ENCODE measurements around the gene PCLO. TPM values are rescaled to one million over a fixed set of nuclear protein-coding genes. Genes with fewer than 3 reads are reported as not detected.

The PCLO gene
- total and polyA plus RNA-seq, 2 of the 8 experiments (the other 6 are each of a cell fraction or from before 2014, with no cell fraction given), result 1.5 to 3.2 TPM

- no peak overlapping the region for H2BK20ac ChIP-seq (ENCODE audit: low read length)
- H4K20me1 ChIP-seq (replicated peaks in 1 of 2; ENCODE audit: control insufficient read depth in 1 of 2, insufficient read depth in 2 of 2, low read length in 2 of 2), result no peaks in the 10 kb centered on the region
- no peaks in the 10 kb centered on the region for H3K23me2 ChIP-seq (ENCODE audit: low read depth, low read length)
- H3K27ac ChIP-seq (ENCODE audit: low read depth, low read length), result no peak overlapping the region
- no peak overlapping the region for H4K91ac ChIP-seq (replicated peaks; ENCODE audit: insufficient read length, low read length)
- FAIRE-seq (no peak), DNase-seq (ENCODE audit: low read depth in 1 of 2, low spot score in 2 of 2) (no peak)
- WGBS, 2 experiments (ENCODE audit: extremely low coverage in 1 of 2, insufficient coverage in 1 of 2, insufficient read length in 1 of 2, insufficient replicate concordance in 2 of 2, low coverage in 1 of 2, low lambda C conversion rate in 2 of 2, missing lambda C conversion rate in 1 of 2), result 91% methylated on average over 4 of the region's 4 CpGs; no CpG with 5 or more reads in 1 of the 2 experiments
- H3K4ac ChIP-seq (replicated peaks; ENCODE audit: insufficient read length, low read depth, low read length), result no peak overlapping the region
- no peaks in the 10 kb centered on the region for H3K4me1 ChIP-seq (replicated peaks in 1 of 4; ENCODE audit: control insufficient read depth in 3 of 4, insufficient read depth in 4 of 4, low read length in 3 of 4)
- no peak overlapping the region for H3K18ac ChIP-seq (ENCODE audit: extremely low read depth, low read length)
- no peak overlapping the region for H2AFZ ChIP-seq (ENCODE audit: low read length)
- TF ChIP-seq RBBP5 (IDR thresholded peaks at IDR 0.05; ENCODE audit: borderline replicate concordance, low read depth, low read length), result no peak
- H2BK5ac ChIP-seq (ENCODE audit: low read depth, low read length), result no peak overlapping the region
- H2BK120ac ChIP-seq (replicated peaks; ENCODE audit: low read depth, low read length), result no peak overlapping the region
- no peaks in the 10 kb centered on the region for H3K36me3 ChIP-seq (ENCODE audit: control insufficient read depth in 2 of 4, insufficient read depth in 4 of 4, low read length in 3 of 4)
- H3K56ac ChIP-seq (replicated peaks; ENCODE audit: insufficient read length, low read depth, low read length), result no peak overlapping the region
- no peaks in the 10 kb centered on the region for H3K9me3 ChIP-seq (ENCODE audit: insufficient read depth in 2 of 2, low read depth in 1 of 2, low read length in 1 of 2)
- no peak overlapping the region for H2AK5ac ChIP-seq (ENCODE audit: low read depth, low read length)
- no peak overlapping the region for H4K5ac ChIP-seq (ENCODE audit: insufficient read length, low read depth, low read length)
- no peaks in the 10 kb centered on the region for H3K27me3 ChIP-seq (replicated peaks in 1 of 4; ENCODE audit: control insufficient read depth in 3 of 4, extremely low read depth in 1 of 4, insufficient read depth in 3 of 4, low read length in 3 of 4)
- ChIA-PET POLR2A (ENCODE audit: partially characterized antibody) (no interaction called here), CTCF (ENCODE audit: partially characterized antibody) (interaction anchor here (0.9 to 1.3 kb wide), 2 partner anchors 14 to 29 kb away, joined by 3 to 4 read pairs; no protein-coding TSS in a partner anchor)
- no peaks in the 10 kb centered on the region for H3K79me1 ChIP-seq (ENCODE audit: low read depth, low read length)
- H2BK12ac ChIP-seq (ENCODE audit: low read depth, low read length), result no peak overlapping the region
- H3K14ac ChIP-seq (ENCODE audit: insufficient read length), result no peak overlapping the region
- no peak overlapping the region for H3K23ac ChIP-seq (ENCODE audit: insufficient read length)
- H3K4me2 ChIP-seq (ENCODE audit: insufficient read depth in 1 of 2, low read depth in 2 of 2, low read length in 2 of 2), result no peak overlapping the region
- H3K79me2 ChIP-seq (ENCODE audit: control insufficient read depth in 1 of 2, insufficient read depth in 2 of 2, low read length in 2 of 2), result no peaks in the 10 kb centered on the region
- H3K4me3 ChIP-seq (ENCODE audit: extremely low read depth in 1 of 4, insufficient read depth in 2 of 4, low read depth in 3 of 4, low read length in 4 of 4), result no peak overlapping the region
- H4K8ac ChIP-seq (ENCODE audit: extremely low read depth, insufficient read depth, low read length), result no peak overlapping the region
- no peak overlapping the region for H3K9ac ChIP-seq (replicated peaks in 1 of 4; ENCODE audit: extremely low read depth in 1 of 4, low read depth in 3 of 4, low read length in 3 of 4)
- H2BK15ac ChIP-seq (ENCODE audit: low read length), result no peak overlapping the region
These were observed 217.6 kb downstream of the PCLO start for GRCh38 chr7:82945056-82945455.
